H9 (cell line): Measurements from ENCODE around the gene RAP1GAP2. TPM values are rescaled to one million over a fixed set of nuclear protein-coding genes. Genes with fewer than 3 reads are reported as not detected.

Experiments used
- DNase-seq: peaks from one replicate; pipeline ENCODE4 v3.0.0-alpha.2; 2017
- H2AFZ ChIP-seq: one replicate; pipeline ENCODE4 v1.6.1; 2013; ENCODE audit warnings: mild to moderate bottlenecking, low read length, control low read depth, moderate library complexity
- H2AK5ac ChIP-seq: 2 replicates; pipeline ENCODE4 v1.6.1; 2013; ENCODE audit warnings: low read length, control low read depth, mixed read lengths; ENCODE audit not compliant: insufficient read length
- H2BK120ac ChIP-seq: one replicate; pipeline ENCODE4 v1.6.1; 2013; ENCODE audit warnings: low read depth, mild to moderate bottlenecking, low read length, control low read depth, inconsistent platforms; ENCODE audit not compliant: poor library complexity, severe bottlenecking
- H2BK12ac ChIP-seq: 2 replicates; pipeline ENCODE4 v1.6.1; 2013; ENCODE audit warnings: low read length, control low read depth, mixed read lengths, low read depth; ENCODE audit not compliant: insufficient read length
- H2BK15ac ChIP-seq: 2 replicates; pipeline ENCODE4 v1.6.1; 2013; ENCODE audit warnings: low read depth, low read length, control low read depth
- H2BK20ac ChIP-seq: one replicate; pipeline ENCODE4 v1.6.1; 2013; ENCODE audit warnings: low read depth, mild to moderate bottlenecking, low read length, control low read depth, inconsistent platforms; ENCODE audit not compliant: poor library complexity, severe bottlenecking
- H2BK5ac ChIP-seq: 2 replicates; pipeline ENCODE4 v1.6.1; 2013; ENCODE audit warnings: low read length, control low read depth, mixed read lengths; ENCODE audit not compliant: insufficient read length
- H3K14ac ChIP-seq: 2 replicates; pipeline ENCODE4 v1.6.1; 2013; ENCODE audit warnings: low read length, control low read depth; ENCODE audit not compliant: insufficient read depth
- H3K18ac ChIP-seq: 2 replicates; pipeline ENCODE4 v1.6.1; 2013; ENCODE audit warnings: low read depth, mild to moderate bottlenecking, mixed read lengths, low read length, control low read depth; ENCODE audit not compliant: insufficient read length
- H3K23ac ChIP-seq: 2 replicates; pipeline ENCODE4 v1.6.1; 2013; ENCODE audit warnings: low read length, control low read depth, mixed read lengths, low read depth; ENCODE audit not compliant: insufficient read length
- H3K23me2 ChIP-seq: 2 replicates; pipeline ENCODE4 v1.6.1; 2013; ENCODE audit warnings: low read depth, mild to moderate bottlenecking, mixed read lengths, low read length, control low read depth; ENCODE audit not compliant: insufficient read length, poor library complexity, severe bottlenecking
- H3K27ac ChIP-seq: 2 replicates; pipeline ENCODE4 v1.5.1; 2013; ENCODE audit warnings: low read length, control low read depth, mixed read lengths, low read depth; ENCODE audit not compliant: insufficient read length
- H3K27me3 ChIP-seq: 2 replicates; pipeline ENCODE4 v1.6.1; 2013; ENCODE audit warnings: low read length, control low read depth, inconsistent platforms; ENCODE audit not compliant: insufficient read depth
- H3K4ac ChIP-seq: 2 replicates; pipeline ENCODE4 v1.6.1; 2013; ENCODE audit warnings: low read depth, mild to moderate bottlenecking, control low read depth, inconsistent platforms, low read length, moderate library complexity
- H3K4me1 ChIP-seq: 2 replicates; pipeline ENCODE4 v1.6.1; 2013; ENCODE audit warnings: low read length, control low read depth, inconsistent platforms; ENCODE audit not compliant: insufficient read depth
- H3K4me2 ChIP-seq: 2 replicates; pipeline ENCODE4 v1.6.1; 2013; ENCODE audit warnings: low read length, control low read depth, mixed read lengths; ENCODE audit not compliant: insufficient read length, insufficient read depth
- H3K56ac ChIP-seq: 2 replicates; pipeline ENCODE4 v1.6.1; 2013; ENCODE audit warnings: low read depth, mild to moderate bottlenecking, mixed read lengths, low read length, control low read depth; ENCODE audit not compliant: insufficient read length
- H3K79me1 ChIP-seq: 2 replicates; pipeline ENCODE4 v1.6.1; 2013; ENCODE audit warnings: low read depth, mild to moderate bottlenecking, moderate library complexity, low read length, control low read depth, inconsistent platforms; ENCODE audit not compliant: insufficient read depth, poor library complexity, severe bottlenecking
- H3K79me2 ChIP-seq: 2 replicates; pipeline ENCODE4 v1.6.1; 2013; ENCODE audit warnings: low read length, control low read depth, inconsistent platforms; ENCODE audit not compliant: insufficient read depth
- H3K9ac ChIP-seq: 2 replicates; pipeline ENCODE4 v1.6.1; 2013; ENCODE audit warnings: low read length, control low read depth, mixed read lengths; ENCODE audit not compliant: insufficient read length; ENCODE audit errors: extremely low read depth
- H3K9me3 ChIP-seq: one replicate; pipeline ENCODE4 v1.6.1; 2013; ENCODE audit warnings: low read depth, low read length, inconsistent platforms; ENCODE audit not compliant: control insufficient read depth
- H3T11ph ChIP-seq: one replicate; pipeline ENCODE4 v1.6.1; 2013; ENCODE audit warnings: mild to moderate bottlenecking, low read length, control low read depth, inconsistent platforms
- H4K20me1 ChIP-seq: one replicate; pipeline ENCODE4 v1.6.1; 2013; ENCODE audit not compliant: control insufficient read depth, insufficient read length, insufficient read depth
- H4K5ac ChIP-seq: 2 replicates; pipeline ENCODE4 v1.6.1; 2013; ENCODE audit warnings: low read depth, mild to moderate bottlenecking, mixed read lengths, low read length, control low read depth; ENCODE audit not compliant: insufficient read length
- H4K8ac ChIP-seq: replicated peaks from 2 replicates; pipeline ENCODE4 v1.6.1; 2013; ENCODE audit warnings: low read length, control low read depth, mixed read lengths, low read depth; ENCODE audit not compliant: insufficient read length
- H4K91ac ChIP-seq: 2 replicates; pipeline ENCODE4 v1.6.1; 2013; ENCODE audit warnings: low read depth, mild to moderate bottlenecking, moderate library complexity, mixed read lengths, low read length, control low read depth; ENCODE audit not compliant: insufficient read length
- H3K27ac Mint-ChIP-seq, 3 experiments: 2 replicates in 2 of 3; 3 replicates in 1 of 3; pipeline ENCODE4 v1.8.0; 2020 to 2021; ENCODE audit warnings: mixed read lengths in 3 of 3, mild to moderate bottlenecking in 1 of 3, moderate library complexity in 1 of 3
- H3K27me3 Mint-ChIP-seq: 2 replicates; pipeline ENCODE4 v1.8.0; 2021; ENCODE audit warnings: low read depth, mild to moderate bottlenecking, moderate library complexity, mixed read lengths
- H3K36me3 Mint-ChIP-seq, 3 experiments: 2 replicates in 2 of 3; 3 replicates in 1 of 3; pipeline ENCODE4 v1.8.0; 2020 to 2021; ENCODE audit warnings: low read depth in 3 of 3, mixed read lengths in 3 of 3; ENCODE audit not compliant: insufficient read depth in 1 of 3
- H3K4me1 Mint-ChIP-seq, 2 experiments: 2 replicates each; pipeline ENCODE4 v1.8.0; 2020; ENCODE audit warnings: mixed read lengths in 2 of 2
- H3K4me3 Mint-ChIP-seq, 2 experiments: 2 replicates in 1 of 2; 3 replicates in 1 of 2; pipeline ENCODE4 v1.8.0; 2020 to 2021; ENCODE audit warnings: mild to moderate bottlenecking in 2 of 2, mixed read lengths in 2 of 2, moderate library complexity in 1 of 2
- H3K9me3 Mint-ChIP-seq, 2 experiments: 2 replicates in 1 of 2; 3 replicates in 1 of 2; pipeline ENCODE4 v1.8.0; 2020; ENCODE audit warnings: mild to moderate bottlenecking in 2 of 2, mixed read lengths in 2 of 2, moderate library complexity in 1 of 2
- WGBS: extraction: QIAGEN DNeasy Blood & Tissue Kit; methylation state at CpG from one replicate; pipeline ENCODE4 v1.1.7; 2013; ENCODE audit warnings: missing lambda C conversion rate, low lambda C conversion rate, mixed read lengths; ENCODE audit not compliant: insufficient read length; ENCODE audit errors: extremely low coverage; 5-methylcytosine and 5-hydroxymethylcytosine counted together
- total RNA-seq: library from RNA; stranded (reverse); gene quantifications from 2 replicates; pipeline ENCODE4 v1.2.1, GENCODE V29; 2021
- TF ChIP-seq, protein P1 (sequence below): fragments of 200-600 bp; sonication (generic); conservative IDR thresholded peaks from 3 replicates; pipeline ENCODE4 v1.8.0; 2021; ENCODE audit warnings: antibody characterized with exemption, mild to moderate bottlenecking

Gene RAP1GAP2
- total RNA-seq, 1 experiment from 2014 or later, result 33.8 TPM

DNA sequence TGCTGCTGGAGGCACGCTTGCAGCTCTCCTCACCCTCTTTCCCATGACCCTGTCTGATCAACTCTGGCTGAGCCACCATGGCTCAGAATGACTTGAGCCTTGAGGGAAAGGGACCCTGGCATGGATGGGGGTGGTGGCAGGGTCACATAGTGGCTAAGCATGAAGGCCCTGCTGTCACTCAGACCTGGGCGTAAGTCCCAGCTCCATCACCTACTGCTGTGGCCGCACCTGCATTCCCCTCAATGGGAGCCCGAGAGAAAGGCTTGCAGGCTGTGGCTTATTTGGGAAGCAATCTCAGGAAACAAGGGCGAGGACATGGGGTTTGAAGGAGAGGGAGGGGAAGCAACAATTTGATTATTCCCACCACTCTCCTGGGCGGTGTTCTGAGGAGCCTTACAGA lies 17.7 kb upstream of the RAP1GAP2 start:
- no peak overlapping the region for H3K23ac ChIP-seq
- H3K4ac ChIP-seq, result no peak overlapping the region
- peaks cover 10 to 22% of the 10 kb centered on the region in 2 experiments; a peak in 3 of 4 replicates for H3K4me1 Mint-ChIP-seq
- no peaks in the 10 kb centered on the region for H3K79me2 ChIP-seq
- H2BK120ac ChIP-seq, result no peak overlapping the region
- H3K4me3 Mint-ChIP-seq, result no peak overlapping the region; a peak in 1 of 5 replicates
- no peak overlapping the region for H3K56ac ChIP-seq
- H2AK5ac ChIP-seq, result no peak overlapping the region
- TF ChIP-seq, protein P1, sequence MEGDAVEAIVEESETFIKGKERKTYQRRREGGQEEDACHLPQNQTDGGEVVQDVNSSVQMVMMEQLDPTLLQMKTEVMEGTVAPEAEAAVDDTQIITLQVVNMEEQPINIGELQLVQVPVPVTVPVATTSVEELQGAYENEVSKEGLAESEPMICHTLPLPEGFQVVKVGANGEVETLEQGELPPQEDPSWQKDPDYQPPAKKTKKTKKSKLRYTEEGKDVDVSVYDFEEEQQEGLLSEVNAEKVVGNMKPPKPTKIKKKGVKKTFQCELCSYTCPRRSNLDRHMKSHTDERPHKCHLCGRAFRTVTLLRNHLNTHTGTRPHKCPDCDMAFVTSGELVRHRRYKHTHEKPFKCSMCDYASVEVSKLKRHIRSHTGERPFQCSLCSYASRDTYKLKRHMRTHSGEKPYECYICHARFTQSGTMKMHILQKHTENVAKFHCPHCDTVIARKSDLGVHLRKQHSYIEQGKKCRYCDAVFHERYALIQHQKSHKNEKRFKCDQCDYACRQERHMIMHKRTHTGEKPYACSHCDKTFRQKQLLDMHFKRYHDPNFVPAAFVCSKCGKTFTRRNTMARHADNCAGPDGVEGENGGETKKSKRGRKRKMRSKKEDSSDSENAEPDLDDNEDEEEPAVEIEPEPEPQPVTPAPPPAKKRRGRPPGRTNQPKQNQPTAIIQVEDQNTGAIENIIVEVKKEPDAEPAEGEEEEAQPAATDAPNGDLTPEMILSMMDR, result no peak
- H3K36me3 Mint-ChIP-seq, result no peaks in the 10 kb centered on the region; a peak in 1 of 7 replicates
- H3K9me3 Mint-ChIP-seq, result no peaks in the 10 kb centered on the region; a peak in 1 of 5 replicates
- no peak overlapping the region for H4K91ac ChIP-seq
- no peak overlapping the region for H4K8ac ChIP-seq
- peaks cover 8% of the 10 kb centered on the region for H3K23me2 ChIP-seq
- no peaks in the 10 kb centered on the region for H3K9me3 ChIP-seq
- no peak overlapping the region for H2BK20ac ChIP-seq
- H4K20me1 ChIP-seq, result no peaks in the 10 kb centered on the region
- no peak overlapping the region for H3T11ph ChIP-seq
- no peak overlapping the region for H2BK12ac ChIP-seq
- no peak overlapping the region for H3K9ac ChIP-seq
- no peak overlapping the region for H3K14ac ChIP-seq
- peaks cover 29% of the 10 kb centered on the region for H3K27me3 Mint-ChIP-seq
- H2BK15ac ChIP-seq, result no peak overlapping the region
- no peaks in the 10 kb centered on the region for H3K79me1 ChIP-seq
- H2AFZ ChIP-seq, result no peak overlapping the region
- no CpG with 5 or more reads among the region's 6 CpGs for WGBS
- no peak overlapping the region for H4K5ac ChIP-seq
- no peak overlapping the region for H2BK5ac ChIP-seq
- no peak overlapping the region for H3K27ac ChIP-seq
- no peak for DNase-seq
- H3K4me2 ChIP-seq, result no peak overlapping the region
- H3K4me1 ChIP-seq, result no peaks in the 10 kb centered on the region
- no peaks in the 10 kb centered on the region; the same call in 1 of the 2 replicates for H3K27me3 ChIP-seq
- H3K27ac Mint-ChIP-seq, result no peak overlapping the region
- no peak overlapping the region for H3K18ac ChIP-seq
